Measurements from ENCODE around the gene BICRAL. TPM values are rescaled to one million over a fixed set of nuclear protein-coding genes. Genes with fewer than 3 reads are reported as not detected.

Gene BICRAL
- total RNA-seq, 1 donor from 2014 or later = 20.7 TPM

- DNase-seq (no peak), ATAC-seq (no peak)
- TF ChIP-seq CTCF (IDR thresholded peaks at IDR 0.05) = no peak
- peaks cover 47% of the 10 kb centered on the region for H3K4me1 ChIP-seq
- intact Hi-C loops (cut with DNase I) = no loop called here
- H3K27me3 ChIP-seq (ENCODE audit: low read depth) = no peaks in the 10 kb centered on the region
- no peaks in the 10 kb centered on the region for H3K9me3 ChIP-seq
- no peaks in the 10 kb centered on the region for H3K36me3 ChIP-seq
- peak overlapping the region; percentile 73 for H3K4me3 ChIP-seq
- peak overlapping the region; percentile 100 for H3K27ac ChIP-seq
Observed at GRCh38 chr6:42783876-42784642, 2.2 kb downstream of the BICRAL start.

DNA sequence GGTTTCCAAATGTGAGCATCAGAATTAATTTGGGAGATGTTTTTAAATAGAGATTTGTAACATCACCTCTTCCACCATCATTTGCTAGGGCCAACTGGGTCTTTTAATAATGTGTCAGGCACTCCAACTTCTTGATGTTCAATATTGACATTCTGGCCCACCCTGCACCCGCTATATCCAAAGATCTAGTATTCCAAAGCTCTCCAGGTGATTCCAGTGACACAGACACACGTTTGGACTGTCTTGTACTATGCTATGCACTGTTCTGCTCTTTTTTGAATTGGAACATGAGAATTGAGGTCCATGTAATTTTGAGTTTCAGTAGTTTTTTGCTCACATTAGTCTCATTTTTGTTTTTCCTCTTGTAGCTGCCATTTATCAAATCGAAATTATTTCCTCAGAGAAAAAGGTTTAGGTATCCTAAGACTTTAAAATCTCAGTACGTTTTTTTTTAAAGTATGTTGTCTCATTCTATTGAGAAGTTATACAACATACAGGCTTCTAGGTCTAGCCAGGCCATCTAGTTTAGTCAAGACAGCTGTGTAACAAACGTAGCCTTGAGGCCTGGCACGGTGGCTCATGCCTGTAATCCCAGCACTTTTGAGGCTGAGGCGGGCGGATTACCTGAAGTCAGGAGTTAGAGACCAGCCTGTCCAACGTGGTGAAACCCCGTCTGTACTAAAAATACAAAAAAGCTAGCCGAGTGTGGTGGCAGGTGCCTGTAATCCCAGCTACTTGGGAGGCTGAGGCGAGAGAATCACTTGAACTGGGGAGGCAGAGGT lies 3.1 kb downstream of the BICRAL start:
- Histone ChIP-seq H3K4me3 (peak overlapping the region; percentile 73), H3K27ac (peak overlapping the region; percentile 100), H3K36me3 (no peaks in the 10 kb centered on the region), H3K4me1 (peaks cover 55% of the 10 kb centered on the region), H3K9me3 (no peaks in the 10 kb centered on the region), H3K27me3 (ENCODE audit: low read depth) (no peaks in the 10 kb centered on the region)
- no peak for DNase-seq
- intact Hi-C loops (cut with DNase I) = no loop called here
- ATAC-seq = no peak
- TF ChIP-seq CTCF (IDR thresholded peaks at IDR 0.05) = no peak

DNA sequence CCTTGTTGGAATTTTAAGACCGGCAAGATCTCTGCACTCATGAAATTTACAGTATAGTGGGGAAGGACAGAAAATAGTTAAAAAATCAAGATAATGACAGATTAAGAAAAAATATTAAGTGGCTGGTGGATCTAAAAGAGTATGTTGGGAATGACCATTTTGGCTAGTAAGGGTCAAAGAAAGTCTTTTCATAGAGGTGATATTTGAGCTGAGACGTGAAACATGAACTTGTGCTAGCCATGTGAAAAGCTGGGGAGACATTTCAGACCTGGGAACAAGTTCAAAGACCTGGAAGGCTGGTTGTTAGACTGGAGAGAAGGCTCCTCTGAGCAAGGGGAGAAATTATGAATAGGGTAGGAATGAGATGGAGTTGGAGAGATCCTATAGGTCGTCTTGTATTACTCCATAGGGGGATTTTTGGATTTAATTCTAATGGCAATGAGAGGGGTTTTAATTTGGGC lies 4.7 kb downstream of the BICRAL start:
- ATAC-seq = no peak
- Histone ChIP-seq H3K36me3 (no peaks in the 10 kb centered on the region), H3K4me3 (no peak overlapping the region), H3K9me3 (no peaks in the 10 kb centered on the region), H3K27me3 (ENCODE audit: low read depth) (no peaks in the 10 kb centered on the region), H3K4me1 (peaks cover 65% of the 10 kb centered on the region), H3K27ac (peak overlapping the region; percentile 0)
- no peak for DNase-seq
- TF ChIP-seq CTCF (IDR thresholded peaks at IDR 0.05) = no peak
- intact Hi-C loops (cut with DNase I) = no loop called here

DNA sequence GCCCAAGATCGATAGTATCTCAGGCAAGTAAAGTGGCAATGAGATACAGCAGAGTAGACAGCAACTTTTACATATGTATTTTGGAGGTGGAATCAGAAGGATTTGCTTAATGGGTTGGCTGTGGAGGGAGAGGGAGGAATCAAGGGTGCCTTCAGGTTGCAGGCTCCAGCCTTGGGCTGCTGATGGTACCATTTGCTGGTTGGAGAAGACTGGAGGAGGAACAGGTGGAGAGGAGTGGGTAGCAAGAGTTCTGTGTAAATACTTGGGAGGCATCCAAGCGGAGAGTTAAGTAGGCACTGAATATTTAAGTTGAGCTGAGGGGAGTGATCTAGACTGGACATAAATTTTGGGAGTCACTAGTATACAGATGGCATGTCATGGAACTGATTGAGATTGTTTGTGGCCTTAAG lies 5.2 kb downstream of the BICRAL start:
- no peak for TF ChIP-seq CTCF (IDR thresholded peaks at IDR 0.05)
- Histone ChIP-seq H3K27ac (peak overlapping the region; percentile 0), H3K9me3 (no peaks in the 10 kb centered on the region), H3K4me1 (peaks cover 68% of the 10 kb centered on the region), H3K27me3 (ENCODE audit: low read depth) (no peaks in the 10 kb centered on the region), H3K4me3 (no peak overlapping the region), H3K36me3 (no peaks in the 10 kb centered on the region)
- no peak for ATAC-seq
- no peak for DNase-seq
- intact Hi-C loops (cut with DNase I) = no loop called here

DNA sequence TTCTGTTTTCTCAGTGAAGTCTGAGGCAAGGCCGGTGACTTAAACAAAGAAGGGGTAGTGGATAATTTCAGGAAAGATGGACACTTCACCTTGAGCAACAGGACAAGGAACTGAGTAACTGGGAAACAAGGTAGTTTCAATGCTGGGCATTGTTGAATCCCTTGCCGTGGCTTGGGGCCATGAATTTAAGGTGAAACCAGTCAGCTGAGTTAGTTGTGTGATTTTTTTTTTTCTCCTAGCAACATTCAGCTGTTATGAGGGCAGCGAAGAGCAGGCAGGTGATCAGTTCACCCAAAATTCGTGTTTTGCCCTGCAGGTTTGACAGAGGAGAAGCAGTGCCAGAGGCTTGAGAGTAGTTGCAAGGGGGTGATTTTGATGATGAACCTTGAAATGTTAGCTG lies 6.8 kb downstream of the BICRAL start:
- intact Hi-C loops (cut with DNase I) = no loop called here
- peaks cover 68% of the 10 kb centered on the region for H3K4me1 ChIP-seq
- H3K27me3 ChIP-seq (ENCODE audit: low read depth) = no peaks in the 10 kb centered on the region
- ATAC-seq (no peak), DNase-seq (no peak)
- H3K27ac ChIP-seq = no peak overlapping the region
- no peak for TF ChIP-seq CTCF (IDR thresholded peaks at IDR 0.05)
- H3K9me3 ChIP-seq = no peaks in the 10 kb centered on the region
- no peak overlapping the region for H3K4me3 ChIP-seq
- no peaks in the 10 kb centered on the region for H3K36me3 ChIP-seq

Data from lower lobe of right lung (tissue), 2 donors.